ENCODE measurements around the gene ZNF213. TPM values are rescaled to one million over a fixed set of nuclear protein-coding genes. Genes with fewer than 3 reads are reported as not detected.
"Not testable (repeated sequence)": the region's sequence is repeated elsewhere in the genome, so short reads cannot be mapped to it uniquely, and the experiment has no call there.

The ZNF213 gene
- total RNA-seq, 2 donors from 2014 or later: 12.3 to 13.8 TPM

DNA sequence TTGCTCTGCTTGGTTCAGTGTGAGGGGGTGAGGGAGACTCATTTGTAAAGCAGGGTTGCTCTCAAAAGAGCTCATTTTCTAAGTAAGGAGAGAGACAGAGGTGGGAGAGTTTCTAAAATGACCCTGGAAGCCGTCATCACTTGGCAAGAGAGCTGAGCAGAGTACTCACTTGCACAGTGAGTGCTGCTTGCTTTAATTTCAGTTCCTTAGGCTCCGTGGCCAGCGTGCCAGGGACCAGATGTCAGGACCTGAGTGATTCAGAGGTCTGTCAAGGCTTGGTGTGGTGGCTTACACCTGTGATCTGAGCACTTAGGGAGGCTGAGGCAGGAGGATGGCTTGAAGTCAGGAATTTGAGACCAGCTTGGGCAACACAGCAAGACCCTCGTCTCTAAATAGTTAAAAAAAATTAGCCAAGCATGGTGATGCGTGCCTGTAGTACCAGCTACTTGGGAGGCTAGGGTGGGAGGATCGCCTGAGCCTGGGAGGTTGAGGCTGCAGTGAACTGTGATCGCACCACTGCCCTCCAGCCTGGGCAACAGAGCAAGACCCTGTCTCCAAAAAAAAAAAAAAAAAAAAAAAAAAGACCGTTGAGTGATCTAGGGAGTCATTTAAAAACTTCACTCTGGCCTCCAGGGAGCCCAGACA is 11.8 kb upstream of the ZNF213 start:
- ATAC-seq (no peak), DNase-seq (no peak)
- intact Hi-C loops (cut with DNase I, micrococcal nuclease): no loop called here

DNA sequence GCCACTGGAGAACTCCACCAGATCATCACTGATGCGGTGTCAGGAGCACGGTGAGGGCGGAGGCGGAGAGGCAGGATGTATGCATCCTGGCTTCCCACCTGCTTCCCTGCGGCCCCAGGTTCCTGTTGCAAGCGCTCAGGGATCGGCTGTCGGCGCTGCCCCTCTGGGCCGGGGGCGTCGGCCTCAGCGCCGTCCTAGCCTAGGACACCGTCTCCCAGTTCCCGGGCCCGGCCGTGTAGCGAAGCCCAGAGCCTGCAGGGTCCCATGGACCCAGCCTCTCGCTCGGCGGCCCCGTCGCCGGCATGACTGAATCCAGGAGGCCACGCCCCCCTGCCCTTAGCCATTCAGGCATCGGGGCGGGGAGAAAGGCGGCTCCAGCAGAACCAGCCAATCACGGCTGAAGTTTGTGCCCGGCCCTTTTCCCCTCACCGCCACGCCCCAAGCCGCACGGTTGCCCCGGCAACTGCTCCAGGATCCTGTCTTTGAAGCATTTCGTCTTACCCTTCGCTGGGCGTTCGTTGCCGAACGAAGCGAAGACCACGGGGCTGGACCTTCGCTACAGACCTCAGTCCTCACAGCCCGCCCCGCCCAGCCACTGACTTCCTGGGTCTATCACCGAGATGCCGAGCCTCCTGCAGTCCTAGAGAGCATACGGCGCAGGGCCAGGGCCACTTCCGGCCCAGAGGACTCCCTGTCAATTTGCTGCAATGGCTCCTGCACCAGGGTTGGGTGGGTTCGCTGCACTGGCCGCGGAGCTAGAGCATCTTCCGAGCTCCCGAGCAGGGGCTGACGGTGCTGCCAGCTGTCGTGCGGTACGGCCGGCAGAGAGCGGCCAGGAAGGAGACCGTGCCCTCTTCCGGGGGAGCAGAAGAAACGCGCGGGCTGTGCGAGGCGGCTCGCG is 10.6 kb upstream of the ZNF213 start:
- intact Hi-C loops (cut with DNase I, micrococcal nuclease): no loop called here
- DNase-seq (peak; percentile 95 to 99), ATAC-seq (peak; percentile 93)

DNA sequence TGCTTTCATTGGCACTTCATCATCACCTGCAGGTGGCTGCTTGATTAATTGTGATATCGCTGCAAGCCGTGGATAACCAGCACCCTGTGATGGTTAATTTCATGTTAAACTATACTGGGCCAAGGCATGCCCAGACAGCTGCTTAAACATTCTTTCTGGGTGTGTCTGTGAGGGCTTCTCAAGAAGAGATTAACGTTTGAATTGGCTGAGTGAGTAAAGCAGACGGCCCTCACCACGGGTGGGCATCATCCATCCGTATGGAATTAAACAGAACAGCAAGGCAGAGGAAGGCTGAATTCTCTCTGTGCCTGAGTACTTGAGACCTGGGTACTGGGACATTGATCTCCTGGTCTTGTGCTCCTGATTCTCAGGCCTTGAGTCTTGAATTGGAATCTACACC is 7.1 kb upstream of the ZNF213 start:
- DNase-seq: no peak
- ATAC-seq: no peak
- intact Hi-C loops (cut with DNase I, micrococcal nuclease): no loop called here

GRCh38 chr16:3129137-3130131 is 5.4 kb upstream of the ZNF213 start:
- ATAC-seq (peak; percentile 69), DNase-seq (peak; percentile 72 to 81)
- intact Hi-C loops (cut with DNase I, micrococcal nuclease): no loop called here

DNA sequence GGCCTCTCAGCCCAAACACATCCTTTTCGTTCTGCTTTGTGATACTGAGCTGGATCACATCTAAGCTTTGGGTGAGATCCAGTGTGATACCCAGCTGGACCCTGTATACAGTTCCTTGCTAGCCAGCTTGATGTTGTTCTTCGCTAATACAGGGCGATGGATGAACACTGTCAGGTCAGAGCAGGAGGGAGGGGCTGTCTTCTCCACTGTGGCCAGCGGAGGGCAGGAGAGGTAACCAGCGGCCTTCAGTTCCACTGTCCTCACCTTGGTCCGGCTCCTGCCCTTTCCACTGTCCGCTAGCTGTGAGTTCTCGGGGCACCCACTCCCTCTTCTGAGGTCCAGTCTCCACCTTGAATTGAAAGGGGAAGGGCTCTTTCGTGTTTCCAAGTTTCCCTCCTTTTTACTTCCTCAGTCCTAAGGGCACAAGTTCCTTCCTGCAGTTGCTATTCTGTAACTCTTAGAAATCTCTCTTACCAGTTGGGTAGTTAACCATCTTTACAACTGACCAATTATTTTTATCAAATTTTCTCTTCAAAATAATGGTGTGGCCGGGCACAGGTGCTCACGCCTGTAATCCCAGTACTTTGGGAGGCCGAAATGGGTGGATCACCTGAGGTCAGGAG is 3.0 kb upstream of the ZNF213 start:
- no peak for ATAC-seq
- DNase-seq: peak in 1 of 2 donors; percentile 55
- intact Hi-C loops (cut with DNase I, micrococcal nuclease): no loop called here

- DNase-seq (no peak), ATAC-seq (no peak)
- intact Hi-C loops (cut with DNase I, micrococcal nuclease): no loop called here
These were observed 985 bp upstream of the ZNF213 start for GRCh38 chr16:3133844-3134243.

GRCh38 chr16:3135126-3135715 is 392 bp downstream of the ZNF213 start:
- intact Hi-C loops (cut with DNase I, micrococcal nuclease): no loop called here
- ATAC-seq: peak; percentile 1
- no peak for DNase-seq

DNA sequence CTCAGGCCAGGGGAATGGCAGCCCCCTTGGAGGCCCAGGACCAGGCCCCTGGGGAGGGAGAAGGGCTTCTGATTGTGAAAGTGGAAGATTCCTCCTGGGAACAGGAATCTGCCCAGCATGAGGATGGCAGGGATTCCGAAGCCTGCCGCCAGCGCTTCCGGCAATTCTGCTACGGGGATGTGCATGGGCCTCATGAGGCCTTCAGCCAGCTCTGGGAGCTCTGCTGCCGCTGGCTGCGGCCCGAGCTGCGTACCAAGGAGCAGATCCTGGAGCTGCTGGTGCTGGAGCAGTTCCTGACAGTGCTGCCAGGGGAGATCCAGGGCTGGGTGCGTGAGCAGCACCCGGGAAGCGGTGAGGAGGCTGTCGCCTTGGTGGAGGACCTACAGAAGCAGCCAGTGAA is 2.4 kb downstream of the ZNF213 start:
- ATAC-seq: no peak
- DNase-seq: no peak
- intact Hi-C loops (cut with DNase I, micrococcal nuclease): no loop called here

DNA sequence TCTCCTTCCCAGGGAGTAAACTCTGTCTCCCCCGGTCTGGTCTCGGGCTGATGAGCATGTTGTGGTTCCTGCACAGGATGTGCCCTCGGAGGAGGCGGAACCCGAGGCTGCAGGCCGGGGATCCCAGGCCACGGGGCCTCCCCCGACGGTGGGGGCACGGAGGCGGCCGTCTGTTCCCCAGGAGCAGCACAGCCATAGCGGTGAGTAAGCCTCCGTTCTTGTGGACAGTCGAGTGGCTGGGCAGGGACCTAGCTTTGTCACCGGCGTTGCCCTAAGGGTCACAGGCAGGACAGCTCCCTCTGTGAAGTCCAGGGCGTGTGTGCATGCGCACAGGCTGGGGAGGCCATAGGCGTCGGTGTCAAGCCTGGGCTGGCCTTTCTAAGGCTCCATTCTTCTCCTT is 3.5 kb downstream of the ZNF213 start:
- no peak for DNase-seq
- intact Hi-C loops (cut with DNase I, micrococcal nuclease): no loop called here
- ATAC-seq: no peak

- ATAC-seq (no peak), DNase-seq (no peak)
- intact Hi-C loops (cut with DNase I, micrococcal nuclease): no loop called here
These were observed 4.1 kb downstream of the ZNF213 start for GRCh38 chr16:3138823-3139426.

GRCh38 chr16:3139561-3139960 is 4.7 kb downstream of the ZNF213 start:
- intact Hi-C loops (cut with DNase I, micrococcal nuclease); DNase-seq; ATAC-seq: not testable (repeated sequence)

DNA sequence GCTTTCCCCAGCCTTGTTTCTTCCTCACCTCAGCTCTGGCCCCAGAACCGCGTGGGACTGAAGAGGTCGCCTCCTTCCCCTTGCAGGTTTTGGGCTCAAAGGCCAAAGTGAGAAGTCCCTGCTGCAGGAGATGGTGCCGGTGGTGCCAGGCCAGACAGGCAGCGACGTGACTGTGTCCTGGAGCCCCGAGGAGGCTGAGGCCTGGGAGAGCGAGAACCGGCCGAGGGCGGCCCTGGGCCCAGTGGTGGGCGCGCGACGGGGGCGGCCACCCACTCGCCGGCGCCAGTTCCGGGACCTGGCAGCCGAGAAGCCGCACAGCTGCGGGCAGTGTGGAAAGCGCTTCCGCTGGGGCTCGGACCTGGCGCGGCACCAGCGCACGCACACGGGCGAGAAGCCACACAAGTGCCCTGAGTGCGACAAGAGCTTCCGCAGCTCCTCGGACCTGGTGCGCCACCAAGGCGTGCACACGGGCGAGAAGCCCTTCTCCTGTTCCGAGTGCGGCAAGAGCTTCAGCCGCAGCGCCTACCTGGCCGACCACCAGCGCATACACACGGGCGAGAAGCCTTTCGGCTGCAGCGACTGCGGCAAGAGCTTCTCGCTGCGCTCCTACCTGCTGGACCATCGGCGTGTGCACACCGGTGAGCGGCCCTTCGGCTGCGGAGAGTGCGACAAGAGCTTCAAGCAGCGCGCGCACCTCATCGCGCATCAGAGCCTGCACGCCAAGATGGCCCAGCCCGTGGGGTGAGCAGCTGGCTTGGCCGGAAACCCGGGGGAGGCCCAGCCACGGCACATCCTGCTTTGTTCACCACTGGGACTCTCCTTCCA is 6.0 kb downstream of the ZNF213 start:
- intact Hi-C loops (cut with DNase I, micrococcal nuclease): no loop called here
- DNase-seq: no peak
- ATAC-seq: no peak

GRCh38 chr16:3141781-3142311 is 7.0 kb downstream of the ZNF213 start:
- DNase-seq (no peak), ATAC-seq (no peak)
- intact Hi-C loops (cut with DNase I, micrococcal nuclease): no loop called here

- ATAC-seq (no peak), DNase-seq (no peak)
- intact Hi-C loops (cut with DNase I, micrococcal nuclease): no loop called here
These were observed 7.5 kb downstream of the ZNF213 start for GRCh38 chr16:3142327-3142726.

DNA sequence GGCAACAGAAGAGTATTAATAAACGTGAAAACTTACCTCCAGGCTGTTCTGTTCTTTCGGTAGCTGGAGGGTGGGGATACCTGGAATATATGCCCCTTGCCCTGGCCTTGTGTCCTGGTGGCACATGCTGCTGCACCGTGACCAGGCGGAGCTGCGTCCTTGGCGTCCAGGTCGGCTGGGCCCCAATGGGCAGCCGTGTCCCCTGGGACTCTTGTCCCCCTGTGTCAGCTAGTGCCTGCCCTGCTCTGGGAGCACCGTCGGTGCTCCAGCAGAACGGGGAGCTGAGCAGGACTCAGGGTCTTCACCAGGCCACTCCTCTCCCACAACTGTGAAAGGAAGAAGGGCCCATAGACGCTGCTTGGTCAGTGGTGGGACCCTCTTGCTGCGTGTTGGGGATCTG is 7.9 kb downstream of the ZNF213 start:
- ATAC-seq: no peak
- intact Hi-C loops (cut with DNase I, micrococcal nuclease): no loop called here

DNA sequence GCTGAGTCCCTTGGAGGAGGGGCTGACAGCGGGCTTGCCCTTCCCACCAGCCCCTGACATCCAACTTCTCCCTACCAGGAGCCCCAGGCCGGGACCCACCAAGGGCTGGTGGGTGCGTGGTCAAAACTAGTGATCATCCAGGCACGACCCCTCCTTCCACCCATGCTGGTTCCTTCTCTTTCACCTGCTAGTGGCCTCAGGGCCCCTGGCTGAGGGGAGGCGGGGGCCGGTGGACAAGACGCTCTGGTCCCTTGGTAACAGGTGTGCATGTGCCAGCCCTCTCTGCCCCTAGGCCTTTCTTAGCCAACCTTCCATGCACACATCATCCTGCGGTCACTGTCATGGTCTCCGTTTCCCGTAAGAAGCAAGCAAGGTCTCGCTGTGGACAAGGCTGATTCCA is 8.4 kb downstream of the ZNF213 start:
- intact Hi-C loops (cut with DNase I, micrococcal nuclease): no loop called here
- DNase-seq: no peak
- no peak for ATAC-seq

More for the DNA sequence above, 7.9 kb downstream of the ZNF213 start:
- DNase-seq: no peak

Measured in left colon (tissue), 2 donors.